IMR-90 (cell line): Measurements from ENCODE around the gene TOE1. TPM values are rescaled to one million over a fixed set of nuclear protein-coding genes. Genes with fewer than 3 reads are reported as not detected.

Experiments used
- ATAC-seq: fragments of 200-7000 bp; cut with Tn5 transposase; 2 replicates; pipeline ENCODE4 v1.9.1; 2020; ENCODE audit warnings: low read depth, mild to moderate bottlenecking, moderate library complexity
- BruUV-seq: library from RNA; stranded (reverse); fragments of 400-500 nt; replicated peaks from 2 replicates; lab custom pipeline; 2021; lab: Mats Ljungman, UMichigan
- CTCF ChIA-PET: fragments of 300-600 bp; formaldehyde crosslinking; extraction: SDS; loops from one replicate; lab custom pipeline; 2021; ENCODE audit warnings: antibody characterized with exemption; lab: Yijun Ruan, JAX
- POLR2A ChIA-PET: fragments of 300-600 bp; sonication (Branson Sonifier 250); formaldehyde crosslinking; loops from one replicate; lab custom pipeline; 2022; ENCODE audit warnings: antibody characterized with exemption; ENCODE audit not compliant: unreplicated experiment; lab: Charles Lee
- DNase-seq: peaks from one replicate; pipeline ENCODE4 v3.0.0; 2013
- H2AFZ ChIP-seq: replicated peaks from 2 replicates; pipeline ENCODE3; 2013; ENCODE audit warnings: low read length, mild to moderate bottlenecking; ENCODE audit not compliant: poor library complexity
- H2AK5ac ChIP-seq: 2 replicates; pipeline ENCODE4 v1.6.1; 2013; ENCODE audit warnings: low read depth, low read length, inconsistent platforms
- H2AK9ac ChIP-seq: replicated peaks from 2 replicates; pipeline ENCODE3; 2013; ENCODE audit warnings: mild to moderate bottlenecking, low read depth, low read length, moderate library complexity; ENCODE audit not compliant: poor library complexity
- H2BK120ac ChIP-seq: 2 replicates; pipeline ENCODE4 v1.6.1; 2013; ENCODE audit warnings: low read depth, low read length, inconsistent platforms
- H2BK15ac ChIP-seq: 3 replicates; pipeline ENCODE4 v1.6.1; 2013; ENCODE audit warnings: low read depth, low read length, inconsistent platforms
- H2BK20ac ChIP-seq: 2 replicates; pipeline ENCODE4 v1.6.1; 2013; ENCODE audit warnings: low read depth, mild to moderate bottlenecking, inconsistent platforms, low read length, moderate library complexity
- H2BK5ac ChIP-seq: 2 replicates; pipeline ENCODE4 v1.6.1; 2013; ENCODE audit warnings: mild to moderate bottlenecking, low read depth, low read length, inconsistent platforms; ENCODE audit not compliant: poor library complexity, severe bottlenecking
- H3K14ac ChIP-seq: replicated peaks from 2 replicates; pipeline ENCODE4 v1.6.1; 2013; ENCODE audit warnings: low read depth, low read length, inconsistent platforms
- H3K18ac ChIP-seq: 2 replicates; pipeline ENCODE4 v1.6.1; 2013; ENCODE audit warnings: low read depth, low read length, control low read depth
- H3K23ac ChIP-seq: 2 replicates; pipeline ENCODE4 v1.6.1; 2013; ENCODE audit warnings: low read depth, low read length, inconsistent platforms
- H3K27ac ChIP-seq: 2 replicates; pipeline ENCODE4 v1.5.1; 2013; ENCODE audit warnings: mild to moderate bottlenecking, control low read depth, low read length; ENCODE audit not compliant: insufficient read depth
- H3K27me3 ChIP-seq: 2 replicates; pipeline ENCODE4 v1.6.1; 2013; ENCODE audit warnings: low read length; ENCODE audit not compliant: control insufficient read depth, insufficient read depth
- H3K36me3 ChIP-seq: 2 replicates; pipeline ENCODE4 v1.6.1; 2013; ENCODE audit warnings: low read length, mixed read lengths; ENCODE audit not compliant: control insufficient read depth, insufficient read depth
- H3K4ac ChIP-seq: 2 replicates; pipeline ENCODE4 v1.6.1; 2013; ENCODE audit warnings: low read depth, low read length, inconsistent platforms
- H3K4me1 ChIP-seq: 2 replicates; pipeline ENCODE4 v1.6.1; 2013; ENCODE audit warnings: low read length, mixed read lengths; ENCODE audit not compliant: control insufficient read depth, insufficient read depth
- H3K4me2 ChIP-seq: 2 replicates; pipeline ENCODE4 v1.6.1; 2013; ENCODE audit warnings: low read depth, mild to moderate bottlenecking, control low read depth, low read length, moderate library complexity
- H3K4me3 ChIP-seq: 2 replicates; pipeline ENCODE4 v1.5.1; 2013; ENCODE audit warnings: low read depth, mild to moderate bottlenecking, control low read depth, low read length, moderate library complexity; ENCODE audit not compliant: insufficient read depth
- H3K56ac ChIP-seq: 2 replicates; pipeline ENCODE4 v1.6.1; 2013; ENCODE audit warnings: low read length, inconsistent platforms; ENCODE audit not compliant: insufficient read depth; ENCODE audit errors: extremely low read depth
- H3K79me1 ChIP-seq, 2 experiments: 2 replicates each; pipeline ENCODE4 v1.6.1; 2013; ENCODE audit warnings: low read length in 2 of 2, inconsistent platforms in 1 of 2, low read depth in 1 of 2
- H3K9ac ChIP-seq: 2 replicates; pipeline ENCODE4 v1.6.1; 2013; ENCODE audit warnings: low read depth, low read length, control low read depth
- H3K9me1 ChIP-seq: 2 replicates; pipeline ENCODE4 v1.6.1; 2013; ENCODE audit warnings: low read length, inconsistent platforms; ENCODE audit not compliant: insufficient read depth
- H3K9me3 ChIP-seq: 2 replicates; pipeline ENCODE4 v1.6.1; 2013; ENCODE audit warnings: low read length; ENCODE audit not compliant: control insufficient read depth, insufficient read depth
- H4K20me1 ChIP-seq: 2 replicates; pipeline ENCODE4 v1.6.1; 2013; ENCODE audit warnings: low read length, inconsistent platforms; ENCODE audit not compliant: insufficient read depth
- H4K5ac ChIP-seq: 2 replicates; pipeline ENCODE4 v1.6.1; 2013; ENCODE audit warnings: mild to moderate bottlenecking, low read depth, low read length, control low read depth
- H4K8ac ChIP-seq, 2 experiments: 2 replicates each; pipeline ENCODE4 v1.6.1; 2013; ENCODE audit warnings: low read depth in 2 of 2, low read length in 2 of 2, control low read depth in 1 of 2, inconsistent platforms in 1 of 2
- H4K91ac ChIP-seq: 2 replicates; pipeline ENCODE4 v1.6.1; 2013; ENCODE audit warnings: low read depth, low read length, inconsistent platforms; ENCODE audit not compliant: insufficient read depth
- BHLHE40 ChIP-seq: fragments of 150-350 bp; IDR thresholded peaks from 2 replicates; pipeline ENCODE4 v1.6.1; 2016; ENCODE audit warnings: mild to moderate bottlenecking, low read depth, low read length
- CEBPB ChIP-seq: IDR thresholded peaks from 2 replicates; pipeline ENCODE4 v1.6.1; 2012; ENCODE audit warnings: low read depth, low read length, improper control_type of control experiment
- CHD1 ChIP-seq: IDR thresholded peaks from 2 replicates; pipeline ENCODE4 v1.6.1; 2012; ENCODE audit warnings: low read depth, low read length, improper control_type of control experiment
- FOS ChIP-seq: fragments of 150-350 bp; IDR thresholded peaks from 2 replicates; pipeline ENCODE4 v1.6.1; 2016; ENCODE audit warnings: low read depth, low read length
- MAFK ChIP-seq: IDR thresholded peaks from 2 replicates; pipeline ENCODE4 v1.6.1; 2012; ENCODE audit warnings: low read depth, low read length, improper control_type of control experiment
- MAZ ChIP-seq: IDR thresholded peaks from 2 replicates; pipeline ENCODE4 v1.6.1; 2012; ENCODE audit warnings: low read depth, mild to moderate bottlenecking, low read length, improper control_type of control experiment, moderate library complexity, borderline replicate concordance
- MXI1 ChIP-seq: IDR thresholded peaks from 2 replicates; pipeline ENCODE4 v1.6.1; 2012; ENCODE audit warnings: low read depth, mild to moderate bottlenecking, low read length, moderate library complexity, borderline replicate concordance
- NFE2L2 ChIP-seq: fragments of 150-350 bp; IDR thresholded peaks from 2 replicates; pipeline ENCODE4 v1.6.1; 2016; ENCODE audit warnings: low read depth, mild to moderate bottlenecking, low read length
- POLR2A ChIP-seq: IDR thresholded peaks from 2 replicates; pipeline ENCODE4 v1.6.1; 2012; ENCODE audit warnings: mild to moderate bottlenecking, low read depth, low read length
- RAD21 ChIP-seq: IDR thresholded peaks from 2 replicates; pipeline ENCODE4 v1.6.1; 2012; ENCODE audit warnings: low read length, improper control_type of control experiment
- RCOR1 ChIP-seq: IDR thresholded peaks from 2 replicates; pipeline ENCODE4 v1.6.1; 2012; ENCODE audit warnings: mild to moderate bottlenecking, low read length, improper control_type of control experiment; ENCODE audit not compliant: insufficient replicate concordance
- RFX5 ChIP-seq: IDR thresholded peaks from 2 replicates; pipeline ENCODE4 v1.8.0; 2012; ENCODE audit warnings: low read depth, mild to moderate bottlenecking, low read length, moderate library complexity
- SMC3 ChIP-seq: fragments of 150-350 bp; IDR thresholded peaks from 2 replicates; pipeline ENCODE4 v1.6.1; 2016; ENCODE audit warnings: low read depth, mild to moderate bottlenecking, antibody characterized with exemption, low read length, moderate library complexity
- WGBS, 2 experiments: methylation state at CpG; one replicate each; pipeline versions ENCODE4 v1.1.5 to v1.1.7; 2013; ENCODE audit warnings: missing lambda C conversion rate in 2 of 2; ENCODE audit not compliant: insufficient read length in 1 of 2; ENCODE audit errors: extremely low coverage in 2 of 2; 5-methylcytosine and 5-hydroxymethylcytosine counted together
- dilution Hi-C: fragments of 300-500 bp; cut with HindIII; formaldehyde crosslinking; loops from one replicate; pipeline ENCODE4 v1.14.3; 2018; ENCODE audit warnings: low sequenced_read_pairs; ENCODE audit not compliant: unreplicated experiment
- in situ Hi-C: fragments of 300-500 bp; cut with MboI; formaldehyde crosslinking; loops from 3 replicates; pipeline ENCODE4 v1.14.3; 2019; ENCODE audit warnings: low sequenced_read_pairs, inconsistent platforms, mixed read lengths
- intact Hi-C: fragments of 100-400 bp; cut with micrococcal nuclease; formaldehyde crosslinking; loops from 2 replicates; pipeline ENCODE4 v1.10.0; 2022
- polyA plus RNA-seq, 3 experiments: library from polyadenylated mRNA; depleted of rRNA; stranded (reverse); fragments of >200 nt; gene quantifications; 2 replicates each; pipeline ENCODE4 v1.2.3, GENCODE V29; 2012; ENCODE audit warnings: low replicate concordance in 1 of 3
- total RNA-seq: library from RNA; depleted of rRNA; stranded (reverse); fragments of >200 nt; gene quantifications from 2 replicates; pipeline ENCODE4 v1.2.3, GENCODE V29; 2012
- TF ChIP-seq, protein P1 (sequence below): fragments of 150-350 bp; IDR thresholded peaks from 2 replicates; pipeline ENCODE4 v1.6.1; 2017; ENCODE audit warnings: mild to moderate bottlenecking, antibody characterized with exemption, low read length, low read depth
- TF ChIP-seq, protein P2 (sequence below): conservative IDR thresholded peaks from 2 replicates; pipeline ENCODE4 v1.5.1; 2012; ENCODE audit warnings: mild to moderate bottlenecking, low read depth, low read length, improper control_type of control experiment
- TF ChIP-seq, protein P3 (sequence below): fragments of 150-350 bp; IDR thresholded peaks from 2 replicates; pipeline ENCODE4 v1.6.1; 2016; ENCODE audit warnings: low read depth, mild to moderate bottlenecking, low read length, moderate library complexity, borderline replicate concordance

Gene TOE1
- total and polyA plus RNA-seq, 2 of the 4 experiments (the other 2 are of a cell fraction), result 15.5 to 18.6 TPM

DNA sequence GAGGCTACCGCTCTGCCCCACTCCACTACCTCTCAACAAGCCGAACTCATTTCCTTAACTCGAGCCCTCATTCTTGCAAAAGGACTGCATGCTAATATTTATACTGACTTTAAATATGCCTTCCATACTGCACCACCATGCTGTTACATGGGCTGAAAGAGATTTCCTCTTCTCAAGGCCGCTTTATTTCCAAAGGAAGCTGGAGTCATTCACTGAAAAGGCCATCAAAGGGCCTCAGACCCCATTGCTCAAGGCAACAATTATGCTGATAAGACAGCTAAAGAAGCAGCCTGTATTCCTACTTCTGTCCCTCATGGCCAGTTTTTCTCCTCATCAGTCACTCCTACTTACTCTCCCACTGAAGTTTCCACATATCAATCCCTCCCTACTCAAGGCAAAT, 20.2 kb upstream of the TOE1 start:
- Histone ChIP-seq H3K27me3 (peaks cover 13% of the 10 kb centered on the region; the same call in 1 of the 2 replicates), H3K36me3 (no peaks in the 10 kb centered on the region), H2BK15ac (no peak overlapping the region), H3K23ac (no peak overlapping the region), H3K4me3 (no peak overlapping the region), H3K9me3 (peaks cover 2% of the 10 kb centered on the region; the same call in 1 of the 2 replicates), H3K4me1 (no peaks in the 10 kb centered on the region), H2AK5ac (no peak overlapping the region), H4K8ac (no peak overlapping the region), H2BK20ac (no peak overlapping the region), H2BK5ac (no peak overlapping the region), H3K56ac (no peak overlapping the region), H3K27ac (no peak overlapping the region), H4K91ac (no peak overlapping the region), H4K20me1 (no peaks in the 10 kb centered on the region), H3K9ac (no peak overlapping the region), H3K79me1 (no peaks in the 10 kb centered on the region), H4K5ac (no peak overlapping the region), H3K4ac (no peak overlapping the region), H3K4me2 (no peak overlapping the region), H3K9me1 (no peaks in the 10 kb centered on the region), H2AK9ac (no peak overlapping the region), H2AFZ (no peak overlapping the region), H3K14ac (no peak overlapping the region), H2BK120ac (no peak overlapping the region), H3K18ac (no peak overlapping the region)
- in situ Hi-C loops (no loop called here), intact Hi-C loops (no loop called here), dilution Hi-C loops (no loop called here)
- WGBS, 2 experiments, result 0% methylated on average over 1 of the region's 4 CpGs; no CpG with 5 or more reads in 1 of the 2 experiments
- DNase-seq, result no peak
- no peak for ATAC-seq
- TF ChIP-seq RFX5 (no peak), MAZ (no peak), CEBPB (no peak), SMC3 (no peak), FOS (no peak), POLR2A (no peak), BHLHE40 (no peak), MAFK (no peak), RCOR1 (no peak), RAD21 (no peak), MXI1 (no peak), NFE2L2 (no peak), CHD1 (no peak)
- TF ChIP-seq, protein P1, sequence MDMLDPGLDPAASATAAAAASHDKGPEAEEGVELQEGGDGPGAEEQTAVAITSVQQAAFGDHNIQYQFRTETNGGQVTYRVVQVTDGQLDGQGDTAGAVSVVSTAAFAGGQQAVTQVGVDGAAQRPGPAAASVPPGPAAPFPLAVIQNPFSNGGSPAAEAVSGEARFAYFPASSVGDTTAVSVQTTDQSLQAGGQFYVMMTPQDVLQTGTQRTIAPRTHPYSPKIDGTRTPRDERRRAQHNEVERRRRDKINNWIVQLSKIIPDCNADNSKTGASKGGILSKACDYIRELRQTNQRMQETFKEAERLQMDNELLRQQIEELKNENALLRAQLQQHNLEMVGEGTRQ, result no peak
- TF ChIP-seq, protein P2, sequence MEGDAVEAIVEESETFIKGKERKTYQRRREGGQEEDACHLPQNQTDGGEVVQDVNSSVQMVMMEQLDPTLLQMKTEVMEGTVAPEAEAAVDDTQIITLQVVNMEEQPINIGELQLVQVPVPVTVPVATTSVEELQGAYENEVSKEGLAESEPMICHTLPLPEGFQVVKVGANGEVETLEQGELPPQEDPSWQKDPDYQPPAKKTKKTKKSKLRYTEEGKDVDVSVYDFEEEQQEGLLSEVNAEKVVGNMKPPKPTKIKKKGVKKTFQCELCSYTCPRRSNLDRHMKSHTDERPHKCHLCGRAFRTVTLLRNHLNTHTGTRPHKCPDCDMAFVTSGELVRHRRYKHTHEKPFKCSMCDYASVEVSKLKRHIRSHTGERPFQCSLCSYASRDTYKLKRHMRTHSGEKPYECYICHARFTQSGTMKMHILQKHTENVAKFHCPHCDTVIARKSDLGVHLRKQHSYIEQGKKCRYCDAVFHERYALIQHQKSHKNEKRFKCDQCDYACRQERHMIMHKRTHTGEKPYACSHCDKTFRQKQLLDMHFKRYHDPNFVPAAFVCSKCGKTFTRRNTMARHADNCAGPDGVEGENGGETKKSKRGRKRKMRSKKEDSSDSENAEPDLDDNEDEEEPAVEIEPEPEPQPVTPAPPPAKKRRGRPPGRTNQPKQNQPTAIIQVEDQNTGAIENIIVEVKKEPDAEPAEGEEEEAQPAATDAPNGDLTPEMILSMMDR, result no peak
- TF ChIP-seq, protein P3, sequence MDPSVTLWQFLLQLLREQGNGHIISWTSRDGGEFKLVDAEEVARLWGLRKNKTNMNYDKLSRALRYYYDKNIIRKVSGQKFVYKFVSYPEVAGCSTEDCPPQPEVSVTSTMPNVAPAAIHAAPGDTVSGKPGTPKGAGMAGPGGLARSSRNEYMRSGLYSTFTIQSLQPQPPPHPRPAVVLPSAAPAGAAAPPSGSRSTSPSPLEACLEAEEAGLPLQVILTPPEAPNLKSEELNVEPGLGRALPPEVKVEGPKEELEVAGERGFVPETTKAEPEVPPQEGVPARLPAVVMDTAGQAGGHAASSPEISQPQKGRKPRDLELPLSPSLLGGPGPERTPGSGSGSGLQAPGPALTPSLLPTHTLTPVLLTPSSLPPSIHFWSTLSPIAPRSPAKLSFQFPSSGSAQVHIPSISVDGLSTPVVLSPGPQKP, result no peak
- ChIA-PET POLR2A (no interaction called here), CTCF (no interaction called here)
- BruUV-seq, result no TSS peak
